ENCODE results near the gene ADCY5. TPM values are rescaled to one million over a fixed set of nuclear protein-coding genes. Genes with fewer than 3 reads are reported as not detected.

Gene ADCY5
- total RNA-seq, 1 experiment from 2014 or later = 0.24 TPM

DNA sequence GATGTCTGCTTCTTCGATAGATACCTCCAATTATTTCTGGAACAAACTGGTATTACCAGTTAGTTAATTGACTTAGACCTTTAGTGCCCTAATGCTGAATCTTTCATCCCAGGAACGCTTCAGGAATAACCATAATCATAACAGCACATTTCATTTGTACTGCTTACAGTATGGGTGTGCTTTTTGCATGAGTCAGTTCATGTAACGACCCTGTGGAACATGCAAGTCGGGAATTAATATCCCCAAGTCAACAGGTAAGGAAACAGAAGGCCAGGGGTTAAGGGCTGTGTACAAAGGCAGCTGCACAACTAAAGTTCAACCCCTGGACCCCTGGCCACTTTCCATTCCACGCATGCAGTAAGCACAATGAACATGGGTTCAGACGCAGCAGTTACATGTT is 49.2 kb downstream of the ADCY5 start:
- Histone ChIP-seq H3K27me3 (ENCODE audit: insufficient read depth, low read depth) (no peaks in the 10 kb centered on the region), H3K9me3 (ENCODE audit: insufficient read depth, low read depth) (no peaks in the 10 kb centered on the region), H3F3A (ENCODE audit: insufficient read depth, low read depth) (no peaks in the 10 kb centered on the region), H3K79me2 (ENCODE audit: low read depth) (no peaks in the 10 kb centered on the region), H3K27ac (no peak overlapping the region), H3K4me1 (replicated peaks; ENCODE audit: insufficient read depth) (peaks cover 22% of the 10 kb centered on the region), H3K36me3 (ENCODE audit: low read depth) (no peaks in the 10 kb centered on the region), H2AFZ (no peak overlapping the region), H3K4me3 (no peak overlapping the region), H4K20me1 (ENCODE audit: insufficient read depth) (no peaks in the 10 kb centered on the region), H3K4me2 (no peak overlapping the region), H3K9me2 (ENCODE audit: insufficient read depth) (no peaks in the 10 kb centered on the region)
- no peak for DNase-seq
- TF ChIP-seq, protein P1, sequence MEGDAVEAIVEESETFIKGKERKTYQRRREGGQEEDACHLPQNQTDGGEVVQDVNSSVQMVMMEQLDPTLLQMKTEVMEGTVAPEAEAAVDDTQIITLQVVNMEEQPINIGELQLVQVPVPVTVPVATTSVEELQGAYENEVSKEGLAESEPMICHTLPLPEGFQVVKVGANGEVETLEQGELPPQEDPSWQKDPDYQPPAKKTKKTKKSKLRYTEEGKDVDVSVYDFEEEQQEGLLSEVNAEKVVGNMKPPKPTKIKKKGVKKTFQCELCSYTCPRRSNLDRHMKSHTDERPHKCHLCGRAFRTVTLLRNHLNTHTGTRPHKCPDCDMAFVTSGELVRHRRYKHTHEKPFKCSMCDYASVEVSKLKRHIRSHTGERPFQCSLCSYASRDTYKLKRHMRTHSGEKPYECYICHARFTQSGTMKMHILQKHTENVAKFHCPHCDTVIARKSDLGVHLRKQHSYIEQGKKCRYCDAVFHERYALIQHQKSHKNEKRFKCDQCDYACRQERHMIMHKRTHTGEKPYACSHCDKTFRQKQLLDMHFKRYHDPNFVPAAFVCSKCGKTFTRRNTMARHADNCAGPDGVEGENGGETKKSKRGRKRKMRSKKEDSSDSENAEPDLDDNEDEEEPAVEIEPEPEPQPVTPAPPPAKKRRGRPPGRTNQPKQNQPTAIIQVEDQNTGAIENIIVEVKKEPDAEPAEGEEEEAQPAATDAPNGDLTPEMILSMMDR (conservative IDR thresholded peaks at IDR 0.05) = no peak
- no peak for TF ChIP-seq EZH2 (IDR thresholded peaks at IDR 0.05; ENCODE audit: low read depth)
- BruUV-seq (replicated peaks) = no TSS peak
- POLR2A ChIA-PET (ENCODE audit: unreplicated experiment) = interaction anchor here (0.6 to 0.7 kb wide), 2 partner anchors 15 to 411 kb away, joined by 4 to 9 read pairs; no protein-coding TSS in a partner anchor
- intact Hi-C loops (cut with micrococcal nuclease; ENCODE audit: unreplicated experiment) = no loop called here
- CTCF ChIA-PET = no interaction called here

DNA sequence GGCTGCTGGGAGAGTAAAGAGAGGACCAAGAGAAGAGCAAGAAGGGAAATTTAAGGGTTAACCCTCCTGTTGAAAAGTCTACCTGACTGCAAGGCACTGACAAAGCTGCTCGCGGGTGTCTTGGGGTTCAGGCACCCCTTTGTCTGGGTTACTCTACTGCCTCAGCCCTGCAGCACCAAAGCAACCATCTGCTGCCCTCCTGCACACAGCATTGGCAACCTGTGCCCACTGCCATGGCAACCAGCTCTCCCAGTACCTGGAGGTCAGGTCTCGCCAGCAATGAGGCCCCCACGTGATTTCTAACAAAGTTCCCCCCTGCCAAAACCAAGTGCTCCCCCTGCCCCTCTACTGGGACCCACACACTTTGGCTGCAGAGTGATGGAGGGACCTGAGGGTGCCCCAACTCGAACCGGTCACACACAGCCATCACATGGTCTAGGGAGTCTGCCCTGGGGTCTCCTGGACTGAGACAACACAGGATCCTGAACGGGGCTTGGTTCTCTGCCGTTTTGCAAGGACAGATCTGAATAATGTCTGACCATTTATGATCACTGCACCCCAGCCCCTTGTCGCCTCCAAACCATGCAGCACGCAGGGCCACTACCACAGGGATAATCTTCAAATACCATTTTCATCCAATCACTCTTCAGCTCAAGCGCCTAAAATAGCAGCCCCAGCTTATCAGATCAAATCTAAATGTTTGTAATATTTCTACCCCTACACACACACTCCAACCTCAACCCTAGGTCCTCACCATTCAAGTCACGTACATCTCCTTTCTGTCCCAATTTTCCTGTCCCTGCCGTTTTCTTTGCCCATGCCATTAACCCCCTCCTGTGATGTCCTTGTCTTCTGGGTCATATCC is 50.7 kb downstream of the ADCY5 start:
- BruUV-seq (replicated peaks) = no TSS peak
- no peak overlapping the region for H2AFZ ChIP-seq
- peaks cover 22% of the 10 kb centered on the region for H3K4me1 ChIP-seq (replicated peaks; ENCODE audit: insufficient read depth)
- H3K36me3 ChIP-seq (ENCODE audit: low read depth) = no peaks in the 10 kb centered on the region
- H3K9me3 ChIP-seq (ENCODE audit: insufficient read depth, low read depth) = no peaks in the 10 kb centered on the region
- TF ChIP-seq EZH2 (IDR thresholded peaks at IDR 0.05; ENCODE audit: low read depth) = no peak
- TF ChIP-seq, protein P1 (conservative IDR thresholded peaks at IDR 0.05) = no peak
- no peak for DNase-seq
- no peaks in the 10 kb centered on the region for H3F3A ChIP-seq (ENCODE audit: insufficient read depth, low read depth)
- POLR2A ChIA-PET (ENCODE audit: unreplicated experiment) = no interaction called here
- H3K27ac ChIP-seq = no peak overlapping the region
- no peaks in the 10 kb centered on the region for H3K27me3 ChIP-seq (ENCODE audit: insufficient read depth, low read depth)
- CTCF ChIA-PET = no interaction called here
- no peaks in the 10 kb centered on the region for H4K20me1 ChIP-seq (ENCODE audit: insufficient read depth)
- intact Hi-C loops (cut with micrococcal nuclease; ENCODE audit: unreplicated experiment) = no loop called here
- no peaks in the 10 kb centered on the region for H3K9me2 ChIP-seq (ENCODE audit: insufficient read depth)
- H3K4me2 ChIP-seq = no peak overlapping the region
- no peak overlapping the region for H3K4me3 ChIP-seq
- no peaks in the 10 kb centered on the region for H3K79me2 ChIP-seq (ENCODE audit: low read depth)

DNA sequence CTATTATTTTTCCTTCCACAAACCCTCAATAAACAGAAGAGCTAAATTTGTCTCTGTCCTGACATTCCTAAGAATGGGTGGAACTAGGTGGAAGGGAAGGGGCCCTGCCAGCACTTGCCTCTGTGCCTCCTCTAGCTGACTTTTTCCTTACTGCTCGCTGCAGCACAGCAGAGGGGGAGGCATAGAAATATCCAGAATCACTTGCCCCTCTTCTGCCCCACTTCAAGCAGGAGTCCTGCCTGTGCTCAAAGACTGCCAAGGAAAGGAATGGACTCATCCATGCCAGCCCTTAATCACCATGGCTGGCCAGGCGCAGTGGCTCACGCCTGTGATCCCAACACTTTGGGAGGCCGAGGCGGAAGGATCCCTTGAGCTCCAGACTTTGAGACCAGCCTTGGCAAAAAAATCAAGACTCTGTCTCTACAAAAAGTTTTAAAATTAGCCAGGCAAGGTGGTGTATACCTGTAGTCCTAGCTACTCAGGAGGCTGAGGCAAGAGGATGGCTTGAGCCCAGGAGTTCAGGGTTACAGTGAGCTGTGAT is 51.8 kb downstream of the ADCY5 start:
- no peak for DNase-seq
- no peak overlapping the region for H3K27ac ChIP-seq
- BruUV-seq (replicated peaks) = no TSS peak
- no peaks in the 10 kb centered on the region for H3K9me3 ChIP-seq (ENCODE audit: insufficient read depth, low read depth)
- ChIA-PET CTCF (no interaction called here), POLR2A (ENCODE audit: unreplicated experiment) (interaction anchor here (0.6 kb wide), 1 partner anchor 982 kb away, joined by 3 read pairs; no protein-coding TSS in a partner anchor)
- H4K20me1 ChIP-seq (ENCODE audit: insufficient read depth) = no peaks in the 10 kb centered on the region
- H3F3A ChIP-seq (ENCODE audit: insufficient read depth, low read depth) = no peaks in the 10 kb centered on the region
- H3K4me2 ChIP-seq = no peak overlapping the region
- no peak overlapping the region for H3K4me3 ChIP-seq
- H3K9me2 ChIP-seq (ENCODE audit: insufficient read depth) = no peaks in the 10 kb centered on the region
- H2AFZ ChIP-seq = no peak overlapping the region
- no peaks in the 10 kb centered on the region for H3K79me2 ChIP-seq (ENCODE audit: low read depth)
- H3K27me3 ChIP-seq (ENCODE audit: insufficient read depth, low read depth) = no peaks in the 10 kb centered on the region
- no peaks in the 10 kb centered on the region for H3K36me3 ChIP-seq (ENCODE audit: low read depth)
- intact Hi-C loops (cut with micrococcal nuclease; ENCODE audit: unreplicated experiment) = no loop called here
- H3K4me1 ChIP-seq (replicated peaks; ENCODE audit: insufficient read depth) = peaks cover 22% of the 10 kb centered on the region
- no peak for TF ChIP-seq EZH2 (IDR thresholded peaks at IDR 0.05; ENCODE audit: low read depth)
- TF ChIP-seq, protein P1 (conservative IDR thresholded peaks at IDR 0.05) = no peak
